ENCODE results near the gene ZBTB21.

DNA sequence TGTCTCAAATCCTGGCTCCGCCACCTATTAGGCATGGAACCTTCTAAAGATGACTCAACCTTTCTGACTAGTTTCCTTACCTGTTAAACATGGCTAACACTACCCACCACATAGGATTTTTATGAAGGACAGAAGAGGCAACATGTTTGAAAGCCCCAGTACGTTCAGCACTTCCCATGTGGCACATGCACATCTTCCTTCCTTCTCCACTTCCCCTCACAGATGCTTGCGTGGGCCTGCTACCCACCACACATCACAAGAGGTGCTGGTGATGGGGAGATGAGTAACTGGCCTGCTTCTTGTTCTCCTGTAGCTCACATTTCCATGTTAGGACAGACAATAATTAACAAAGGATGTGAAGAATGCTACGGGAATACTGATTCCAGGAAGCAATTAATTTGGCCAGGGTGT, 7.1 kb downstream of the ZBTB21 start:
- no peak for TF ChIP-seq ZNF444 (CRISPR knock-in tag; IDR thresholded peaks at IDR 0.05)
- TF ChIP-seq, protein P1, sequence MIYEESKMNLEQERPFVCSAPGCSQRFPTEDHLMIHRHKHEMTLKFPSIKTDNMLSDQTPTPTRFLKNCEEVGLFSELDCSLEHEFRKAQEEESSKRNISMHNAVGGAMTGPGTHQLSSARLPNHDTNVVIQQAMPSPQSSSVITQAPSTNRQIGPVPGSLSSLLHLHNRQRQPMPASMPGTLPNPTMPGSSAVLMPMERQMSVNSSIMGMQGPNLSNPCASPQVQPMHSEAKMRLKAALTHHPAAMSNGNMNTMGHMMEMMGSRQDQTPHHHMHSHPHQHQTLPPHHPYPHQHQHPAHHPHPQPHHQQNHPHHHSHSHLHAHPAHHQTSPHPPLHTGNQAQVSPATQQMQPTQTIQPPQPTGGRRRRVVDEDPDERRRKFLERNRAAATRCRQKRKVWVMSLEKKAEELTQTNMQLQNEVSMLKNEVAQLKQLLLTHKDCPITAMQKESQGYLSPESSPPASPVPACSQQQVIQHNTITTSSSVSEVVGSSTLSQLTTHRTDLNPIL (CRISPR knock-in tag; IDR thresholded peaks at IDR 0.05): no peak
- TF ChIP-seq GTF2F1 (IDR thresholded peaks at IDR 0.05; ENCODE audit: low read depth, low read length): no peak
- no peak for TF ChIP-seq SIX5 (IDR thresholded peaks at IDR 0.05; ENCODE audit: borderline replicate concordance in 1 of 2, insufficient read depth in 1 of 2, low read depth in 1 of 2, low read length in 2 of 2)
- TF ChIP-seq GABPA (tag; conservative IDR thresholded peaks at IDR 0.05; ENCODE audit: low read depth): no peak
- no peak for TF ChIP-seq CBX2 (IDR thresholded peaks at IDR 0.05; ENCODE audit: insufficient read depth, low read length, poor library complexity, severe bottlenecking)
- TF ChIP-seq SIN3A (IDR thresholded peaks at IDR 0.05; ENCODE audit: borderline replicate concordance in 2 of 2, control insufficient read depth in 1 of 2, low read depth in 2 of 2, low read length in 2 of 2): no peak
- TF ChIP-seq JUND (IDR thresholded peaks at IDR 0.05; ENCODE audit: borderline replicate concordance, low read depth, low read length): no peak
- no peak for TF ChIP-seq JUND (tag; IDR thresholded peaks at IDR 0.05; ENCODE audit: borderline replicate concordance, low read depth, low read length)

Data from K562 (cell line).